Measurements from ENCODE around the gene FGF7. TPM values are rescaled to one million over a fixed set of nuclear protein-coding genes. Genes with fewer than 3 reads are reported as not detected.
"Not testable (repeated sequence)": the region's sequence is repeated elsewhere in the genome, so short reads cannot be mapped to it uniquely, and the experiment has no call there.

The FGF7 gene
- total and polyA plus RNA-seq, 10 donors = 1.0 to 9.0 (median 1.5) TPM

DNA sequence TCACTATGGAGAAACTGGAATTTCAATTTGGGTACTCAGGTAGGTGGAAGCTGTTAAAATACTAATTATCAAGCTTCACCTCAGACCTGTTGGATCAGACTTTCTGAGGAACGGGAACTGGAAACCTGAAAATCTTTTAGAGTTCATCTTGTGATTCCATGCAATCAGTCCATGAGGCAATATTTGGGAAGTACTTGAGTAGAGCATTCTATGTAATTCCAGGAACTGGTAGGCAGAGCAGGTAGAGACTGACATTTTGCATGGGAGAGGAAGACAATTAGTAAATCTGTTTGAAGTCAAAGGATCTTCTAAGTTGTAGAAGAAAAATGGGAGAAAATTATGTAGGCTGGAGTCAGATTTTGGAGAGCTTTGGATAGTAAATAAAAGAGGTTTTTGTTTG is 43.1 kb downstream of the FGF7 start:
- peaks cover 0 to 6% (median 0%) of the 10 kb centered on the region in 6 donors for H3K4me1 ChIP-seq
- no peaks in the 10 kb centered on the region for H3K9me3 ChIP-seq
- intact Hi-C loops (cut with DNase I; ENCODE audit: low total_unique reads) = no loop called here
- WGBS, 5 donors = 83 to 96% (median 89%) methylated on average over 1 of the region's 1 CpG
- no peak overlapping the region for H3K27ac ChIP-seq
- H3K27me3 ChIP-seq (replicated peaks in 1 of 7) = no peaks in the 10 kb centered on the region
- H3K4me3 ChIP-seq = no peak overlapping the region
- no peaks in the 10 kb centered on the region for H3K36me3 ChIP-seq
- TF ChIP-seq POLR2A (IDR thresholded peaks at IDR 0.05) = no peak
- TF ChIP-seq, protein P1, sequence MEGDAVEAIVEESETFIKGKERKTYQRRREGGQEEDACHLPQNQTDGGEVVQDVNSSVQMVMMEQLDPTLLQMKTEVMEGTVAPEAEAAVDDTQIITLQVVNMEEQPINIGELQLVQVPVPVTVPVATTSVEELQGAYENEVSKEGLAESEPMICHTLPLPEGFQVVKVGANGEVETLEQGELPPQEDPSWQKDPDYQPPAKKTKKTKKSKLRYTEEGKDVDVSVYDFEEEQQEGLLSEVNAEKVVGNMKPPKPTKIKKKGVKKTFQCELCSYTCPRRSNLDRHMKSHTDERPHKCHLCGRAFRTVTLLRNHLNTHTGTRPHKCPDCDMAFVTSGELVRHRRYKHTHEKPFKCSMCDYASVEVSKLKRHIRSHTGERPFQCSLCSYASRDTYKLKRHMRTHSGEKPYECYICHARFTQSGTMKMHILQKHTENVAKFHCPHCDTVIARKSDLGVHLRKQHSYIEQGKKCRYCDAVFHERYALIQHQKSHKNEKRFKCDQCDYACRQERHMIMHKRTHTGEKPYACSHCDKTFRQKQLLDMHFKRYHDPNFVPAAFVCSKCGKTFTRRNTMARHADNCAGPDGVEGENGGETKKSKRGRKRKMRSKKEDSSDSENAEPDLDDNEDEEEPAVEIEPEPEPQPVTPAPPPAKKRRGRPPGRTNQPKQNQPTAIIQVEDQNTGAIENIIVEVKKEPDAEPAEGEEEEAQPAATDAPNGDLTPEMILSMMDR (IDR thresholded peaks at IDR 0.05 in 8 of 11, conservative IDR thresholded peaks at IDR 0.05 in 3 of 11) = no peak
- no peak for TF ChIP-seq POLR2AphosphoS5 (IDR thresholded peaks at IDR 0.05)
- DNase-seq = no peak

- Histone ChIP-seq H3K4me3 (no peak overlapping the region), H3K36me3 (no peaks in the 10 kb centered on the region), H3K27me3 (replicated peaks in 1 of 7) (no peaks in the 10 kb centered on the region), H3K4me1 (no peaks in the 10 kb centered on the region), H3K9me3 (no peaks in the 10 kb centered on the region), H3K27ac (no peak overlapping the region)
- 79 to 91% (median 85%) methylated on average over 3 of the region's 3 CpGs for WGBS, 5 donors
- TF ChIP-seq, protein P1 (IDR thresholded peaks at IDR 0.05 in 8 of 11, conservative IDR thresholded peaks at IDR 0.05 in 3 of 11) = no peak
- TF ChIP-seq POLR2A (IDR thresholded peaks at IDR 0.05) (no peak), POLR2AphosphoS5 (IDR thresholded peaks at IDR 0.05) (no peak)
- DNase-seq = no peak
- intact Hi-C loops (cut with DNase I; ENCODE audit: low total_unique reads) = no loop called here
Observed at GRCh38 chr15:49467746-49468480, 44.9 kb downstream of the FGF7 start.

DNA sequence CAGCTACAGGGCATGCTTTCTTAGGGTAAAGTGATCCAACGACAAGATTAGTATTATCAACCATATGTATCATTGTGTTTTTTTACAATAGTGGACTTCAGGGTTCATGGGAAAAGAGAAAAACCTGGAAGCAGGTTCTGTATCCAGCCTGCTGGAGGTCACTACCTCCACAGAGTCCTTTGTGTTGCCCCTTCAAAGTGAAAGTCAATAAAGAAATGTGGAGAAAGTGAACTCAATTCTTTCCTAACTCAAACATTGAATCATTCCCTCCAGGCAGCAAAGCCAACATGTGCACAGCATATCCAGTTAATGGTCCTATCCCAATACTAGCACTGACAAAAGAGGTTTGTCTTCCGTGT is 45.4 kb downstream of the FGF7 start:
- Histone ChIP-seq H3K27me3 (replicated peaks in 1 of 7) (no peaks in the 10 kb centered on the region), H3K9me3 (no peaks in the 10 kb centered on the region), H3K4me1 (no peaks in the 10 kb centered on the region), H3K4me3 (no peak overlapping the region), H3K27ac (no peak overlapping the region), H3K36me3 (no peaks in the 10 kb centered on the region)
- TF ChIP-seq, protein P1 (IDR thresholded peaks at IDR 0.05 in 8 of 11, conservative IDR thresholded peaks at IDR 0.05 in 3 of 11) = no peak
- no peak for TF ChIP-seq POLR2AphosphoS5 (IDR thresholded peaks at IDR 0.05)
- intact Hi-C loops (cut with DNase I; ENCODE audit: low total_unique reads) = no loop called here
- no peak for DNase-seq
- WGBS, 5 donors = 80 to 92% (median 85%) methylated on average over 2 of the region's 2 CpGs

- TF ChIP-seq, protein P1 (IDR thresholded peaks at IDR 0.05 in 8 of 11, conservative IDR thresholded peaks at IDR 0.05 in 3 of 11) = peak in 4 of 11 experiments; percentile 31 to 42 (median 38)
- H3K4me3 ChIP-seq; H3K9me3 ChIP-seq; DNase-seq; H3K27ac ChIP-seq; H3K36me3 ChIP-seq; H3K4me1 ChIP-seq; intact Hi-C loops (cut with DNase I; ENCODE audit: low total_unique reads); H3K27me3 ChIP-seq (replicated peaks in 1 of 7): not testable (repeated sequence)
- WGBS, 5 donors = 79 to 91% (median 82%) methylated on average over 3 to 4 of the region's 4 CpGs
Observed at GRCh38 chr15:49471248-49471647, 48.2 kb downstream of the FGF7 start.
